ENCODE data around the gene MYRIP. TPM values are rescaled to one million over a fixed set of nuclear protein-coding genes. Genes with fewer than 3 reads are reported as not detected.

Gene MYRIP
- total RNA-seq, 1 donor from 2014 or later: 12.7 TPM

GRCh38 chr3:40254891-40255290 lies 445.5 kb downstream of the MYRIP start:
- Histone ChIP-seq H3K4me1 (no peaks in the 10 kb centered on the region), H3K36me3 (no peaks in the 10 kb centered on the region), H3K4me3 (no peak overlapping the region), H3K9me3 (no peaks in the 10 kb centered on the region), H3K27me3 (no peaks in the 10 kb centered on the region), H3K27ac (no peak overlapping the region)
- DNase-seq (ENCODE audit: low spot score in 2 of 2): no peak
- intact Hi-C loops (cut with DNase I): no loop called here
- TF ChIP-seq CTCF (IDR thresholded peaks at IDR 0.05): no peak

GRCh38 chr3:40255532-40255931 lies 446.1 kb downstream of the MYRIP start:
- no peak overlapping the region for H3K4me3 ChIP-seq
- no peaks in the 10 kb centered on the region for H3K36me3 ChIP-seq
- H3K4me1 ChIP-seq: no peaks in the 10 kb centered on the region
- no peaks in the 10 kb centered on the region for H3K9me3 ChIP-seq
- no peak for DNase-seq (ENCODE audit: low spot score in 2 of 2)
- TF ChIP-seq CTCF (IDR thresholded peaks at IDR 0.05): no peak
- H3K27ac ChIP-seq: no peak overlapping the region
- no peaks in the 10 kb centered on the region for H3K27me3 ChIP-seq
- intact Hi-C loops (cut with DNase I): no loop called here

GRCh38 chr3:40258064-40258463 lies 448.7 kb downstream of the MYRIP start:
- Histone ChIP-seq H3K4me1 (no peaks in the 10 kb centered on the region), H3K27me3 (no peaks in the 10 kb centered on the region), H3K27ac (no peak overlapping the region), H3K36me3 (no peaks in the 10 kb centered on the region), H3K4me3 (no peak overlapping the region), H3K9me3 (no peaks in the 10 kb centered on the region)
- TF ChIP-seq CTCF (IDR thresholded peaks at IDR 0.05): no peak
- no peak for DNase-seq (ENCODE audit: low spot score in 2 of 2)
- intact Hi-C loops (cut with DNase I): no loop called here

- no peak overlapping the region for H3K4me3 ChIP-seq
- H3K27ac ChIP-seq: no peak overlapping the region
- intact Hi-C loops (cut with DNase I): no loop called here
- no peaks in the 10 kb centered on the region for H3K4me1 ChIP-seq
- no peaks in the 10 kb centered on the region for H3K36me3 ChIP-seq
- DNase-seq (ENCODE audit: low spot score in 2 of 2): no peak
- no peaks in the 10 kb centered on the region for H3K9me3 ChIP-seq
- no peak for TF ChIP-seq CTCF (IDR thresholded peaks at IDR 0.05)
- no peaks in the 10 kb centered on the region for H3K27me3 ChIP-seq
Observed at GRCh38 chr3:40258555-40258954, 449.1 kb downstream of the MYRIP start.

- no peaks in the 10 kb centered on the region for H3K36me3 ChIP-seq
- no peaks in the 10 kb centered on the region for H3K9me3 ChIP-seq
- H3K27ac ChIP-seq: no peak overlapping the region
- intact Hi-C loops (cut with DNase I): no loop called here
- no peaks in the 10 kb centered on the region for H3K4me1 ChIP-seq
- no peak overlapping the region for H3K4me3 ChIP-seq
- H3K27me3 ChIP-seq: no peaks in the 10 kb centered on the region
- TF ChIP-seq CTCF (IDR thresholded peaks at IDR 0.05): no peak
- DNase-seq (ENCODE audit: low spot score in 2 of 2): no peak
Observed at GRCh38 chr3:40262331-40262730, 452.9 kb downstream of the MYRIP start.

GRCh38 chr3:40264451-40264850 lies 455.0 kb downstream of the MYRIP start:
- H3K9me3 ChIP-seq: no peaks in the 10 kb centered on the region
- TF ChIP-seq CTCF (IDR thresholded peaks at IDR 0.05): no peak
- H3K27ac ChIP-seq: no peak overlapping the region
- no peaks in the 10 kb centered on the region for H3K36me3 ChIP-seq
- H3K27me3 ChIP-seq: no peaks in the 10 kb centered on the region
- no peaks in the 10 kb centered on the region for H3K4me1 ChIP-seq
- no peak overlapping the region for H3K4me3 ChIP-seq
- intact Hi-C loops (cut with DNase I): no loop called here
- no peak for DNase-seq (ENCODE audit: low spot score in 2 of 2)

Data from ascending aorta (tissue), 2 donors.